ENCODE results near the gene WNT16.

- TF ChIP-seq EZH2 (IDR thresholded peaks at IDR 0.05): no peak
- no peak for TF ChIP-seq POLR2AphosphoS5 (IDR thresholded peaks at IDR 0.05; ENCODE audit: borderline replicate concordance, low read depth, low read length)
- no peak for TF ChIP-seq FOXP2 (optimal IDR thresholded peaks at IDR 0.05; ENCODE audit: control extremely low read depth, extremely low read length, insufficient read depth)
Observed at GRCh38 chr7:121376979-121377378, 48.2 kb downstream of the WNT16 start.
